COLO668 (cell line): Measurements from ENCODE around the gene PHF11.
"Not testable (repeated sequence)": the region's sequence is repeated elsewhere in the genome, so short reads cannot be mapped to it uniquely, and the experiment has no call there.

Source experiments
- DNase-seq: peaks from one replicate; lab custom pipeline; 2025; ENCODE audit not compliant: unreplicated experiment; lab: John Stamatoyannopoulos, UW

Gene PHF11

DNA sequence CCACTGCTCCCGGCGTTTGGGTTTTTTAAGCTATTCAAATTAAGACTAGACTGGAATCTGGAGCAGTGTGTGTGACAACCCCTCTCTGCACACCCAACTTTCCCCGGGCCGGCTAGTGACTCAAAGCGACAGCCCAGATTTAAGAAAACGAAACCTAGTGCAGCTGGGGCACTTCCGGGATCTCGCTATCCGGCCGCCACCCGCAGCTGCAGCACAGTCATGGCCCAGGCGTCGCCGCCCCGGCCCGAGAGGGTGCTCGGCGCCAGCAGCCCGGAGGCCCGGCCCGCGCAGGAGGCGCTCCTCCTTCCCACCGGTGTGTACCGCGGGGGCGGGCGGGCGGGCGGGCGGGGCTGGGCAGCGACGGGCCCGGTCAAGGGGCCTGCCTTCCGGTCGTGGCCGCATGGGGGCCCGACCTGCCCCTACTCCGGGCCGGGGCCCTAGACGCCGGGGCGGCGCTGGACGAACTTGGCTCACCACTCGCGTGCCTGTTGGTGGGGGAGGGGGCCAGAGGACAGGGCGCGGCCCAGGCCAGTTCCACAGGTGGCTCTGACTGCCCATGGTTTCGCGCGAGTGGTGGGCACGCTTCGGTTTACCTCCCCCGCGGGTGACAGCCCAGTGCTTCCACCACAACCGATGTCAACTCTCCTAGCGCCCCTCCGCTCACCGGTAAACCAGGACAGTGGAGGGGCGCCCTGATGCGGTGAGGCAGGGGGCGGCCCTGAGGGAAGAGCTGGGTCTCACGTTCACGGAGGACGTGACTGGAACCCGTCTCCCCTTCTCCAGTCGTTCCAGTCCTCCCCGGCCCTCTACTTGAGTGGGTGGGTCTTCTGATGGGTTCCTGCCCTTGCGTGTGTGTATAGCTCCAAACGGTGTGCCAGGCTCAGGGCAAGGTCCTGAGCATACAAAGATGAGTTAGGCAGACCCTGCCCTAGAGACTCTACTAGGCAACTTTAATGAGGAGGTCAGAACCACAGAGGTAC, at the start of gene PHF11:
PHF11 (plus strand) TSS at position 171 of the 980 bp plus-strand sequence; CDS start at position 220, 49 bp downstream.
- DNase-seq, result peak; percentile 92

DNA sequence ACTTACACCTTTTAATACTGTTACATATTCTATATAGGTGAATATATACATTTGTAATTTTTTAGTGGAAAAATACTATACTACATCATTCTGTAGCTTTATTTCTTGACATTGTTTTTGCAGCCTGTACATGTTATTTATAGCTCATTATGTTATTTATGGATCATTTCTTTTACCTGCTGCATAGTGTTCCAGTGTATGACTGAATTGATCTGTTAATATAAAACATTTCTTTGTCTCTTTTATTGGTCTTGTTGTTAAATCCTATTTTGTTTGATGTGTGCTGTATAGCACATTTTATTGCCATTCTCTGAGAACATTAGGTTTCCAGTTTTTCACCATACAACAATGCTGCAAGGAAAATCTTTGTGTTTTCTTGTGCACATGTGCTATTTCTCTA, 49.3 kb upstream of the PHF11 start:
- no peak for DNase-seq

DNA sequence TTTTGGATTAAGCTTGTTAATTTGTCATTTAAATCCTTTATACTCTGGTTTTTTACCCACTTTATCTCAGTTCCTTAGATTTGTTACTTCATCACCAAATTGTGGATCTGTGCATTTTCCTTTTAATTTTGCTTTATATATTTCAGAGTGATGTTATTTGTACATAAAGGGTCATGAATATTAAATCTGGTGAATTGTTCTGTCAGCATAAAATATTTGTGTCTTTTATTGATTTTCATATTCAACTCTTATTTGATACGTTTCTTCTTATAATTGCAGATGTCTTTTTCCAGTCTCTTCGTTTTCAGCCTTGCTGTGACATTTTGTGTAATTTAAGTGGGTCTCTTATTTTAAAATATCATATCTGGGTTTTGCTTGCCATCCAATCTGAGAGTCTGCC, 47.0 kb upstream of the PHF11 start:
- DNase-seq, result no peak

DNA sequence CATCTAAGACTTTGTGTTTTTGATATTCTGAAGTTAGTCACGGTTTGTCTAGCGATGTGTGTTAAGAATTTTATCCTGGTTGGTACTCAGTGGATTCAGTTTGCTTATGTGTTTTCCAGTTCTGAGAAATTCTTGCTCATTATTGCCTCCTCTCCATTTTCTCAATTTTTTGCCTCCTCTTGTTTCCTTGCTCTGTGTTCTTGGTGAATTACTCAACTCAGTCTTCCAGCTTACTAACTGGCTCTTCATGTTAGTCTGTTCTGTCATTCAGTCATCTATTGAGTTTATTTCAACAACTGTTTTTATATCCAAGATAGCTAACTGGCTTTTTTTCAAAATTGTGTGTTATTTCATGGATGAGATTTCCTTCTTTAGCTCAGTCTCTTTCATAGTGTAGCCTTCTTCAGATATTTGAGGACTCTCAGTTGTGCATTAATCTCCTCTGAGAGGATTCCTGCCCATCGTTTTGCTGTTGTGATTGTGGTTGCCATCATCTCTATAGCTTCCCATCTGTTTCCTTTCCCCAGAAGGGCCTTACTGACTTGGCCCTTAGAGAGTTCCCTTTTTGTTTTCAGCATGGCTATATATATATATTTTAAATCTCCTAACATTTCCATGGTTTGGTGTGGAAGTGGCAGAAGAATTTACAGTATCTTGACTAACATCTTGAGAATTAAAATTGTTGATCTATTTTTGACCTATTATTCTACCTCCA, 45.5 kb upstream of the PHF11 start:
- no peak for DNase-seq

DNA sequence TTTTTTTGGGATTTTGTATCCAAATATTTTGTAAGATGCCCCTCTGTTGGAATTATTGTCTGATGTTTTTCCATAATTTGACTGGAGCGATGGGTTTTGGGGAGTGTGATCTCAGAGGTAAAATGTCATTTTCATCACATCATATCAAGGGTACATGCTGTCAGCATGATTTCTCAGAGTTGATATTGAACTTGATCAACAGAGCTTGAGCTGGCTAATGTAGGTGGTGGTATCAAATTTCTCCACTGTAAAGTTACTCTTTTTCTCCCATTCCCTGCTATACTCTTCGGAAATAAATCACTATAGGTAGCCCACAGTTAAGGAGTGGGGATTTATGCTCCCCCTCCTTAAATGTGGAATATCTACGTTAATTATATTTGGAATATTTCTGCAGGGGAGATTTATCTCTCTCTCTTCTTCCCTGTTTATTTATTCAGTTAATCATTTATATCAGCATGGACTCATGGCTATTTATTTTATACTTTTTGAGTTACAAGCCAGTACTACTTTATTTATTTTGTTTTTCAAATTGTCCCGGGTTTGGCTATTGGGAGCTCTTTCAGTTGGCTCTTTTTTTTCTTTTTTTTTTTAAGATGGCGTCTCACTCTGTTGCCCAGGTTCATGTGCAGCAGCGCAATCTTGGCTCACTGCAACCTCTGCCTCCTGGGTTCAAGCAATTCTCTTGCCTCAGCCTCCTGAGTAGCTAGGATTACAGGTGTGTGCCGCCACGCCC, 42.9 kb upstream of the PHF11 start:
- no peak for DNase-seq

DNA sequence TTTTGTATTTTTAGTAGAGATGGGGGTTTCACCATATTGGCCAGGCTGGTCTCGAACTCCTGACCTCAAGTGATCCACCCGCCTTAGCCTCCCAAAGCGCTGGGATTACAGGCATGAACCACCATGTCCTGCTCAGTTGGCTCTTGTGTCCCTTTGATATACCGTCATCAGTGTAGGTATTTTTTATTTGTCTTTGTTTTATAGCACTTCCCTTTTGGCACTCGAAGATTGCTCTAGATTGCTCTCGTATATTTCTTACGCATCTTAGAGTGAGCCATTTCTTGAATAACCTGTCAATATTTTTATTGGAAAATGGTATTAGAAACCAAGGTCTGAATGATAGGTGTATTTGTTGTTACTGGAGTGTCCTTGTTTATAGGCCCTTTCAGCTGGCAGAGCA, 42.3 kb upstream of the PHF11 start:
- DNase-seq, result no peak

DNA sequence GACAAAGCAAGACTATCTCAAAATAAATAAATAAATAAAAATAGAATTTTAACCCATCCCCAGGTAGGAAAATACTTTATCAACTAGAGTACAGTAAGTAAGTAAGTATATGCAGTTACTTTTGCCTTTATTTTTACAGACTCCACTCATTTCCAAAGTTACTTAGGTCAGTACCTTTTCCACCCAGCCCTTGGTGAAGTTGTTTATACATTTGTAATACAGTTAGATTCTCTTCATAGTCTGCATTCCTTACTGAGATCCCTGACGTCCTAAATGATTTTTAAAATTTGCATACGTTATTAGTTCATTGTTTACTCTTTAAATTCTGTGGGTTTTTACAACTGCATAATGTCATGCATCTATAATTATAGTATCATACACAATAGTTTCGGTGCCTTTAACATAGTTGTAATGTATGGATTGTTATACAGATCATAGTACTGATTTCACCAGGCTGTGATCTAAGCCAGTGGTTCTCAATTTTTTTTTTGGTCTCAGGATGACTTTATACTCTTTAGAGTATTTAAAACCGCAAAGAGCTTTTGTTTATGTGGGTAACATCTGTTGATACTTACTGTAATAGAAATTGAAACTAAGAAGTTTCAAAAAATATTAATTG, 41.3 kb upstream of the PHF11 start:
- DNase-seq, result no peak

DNA sequence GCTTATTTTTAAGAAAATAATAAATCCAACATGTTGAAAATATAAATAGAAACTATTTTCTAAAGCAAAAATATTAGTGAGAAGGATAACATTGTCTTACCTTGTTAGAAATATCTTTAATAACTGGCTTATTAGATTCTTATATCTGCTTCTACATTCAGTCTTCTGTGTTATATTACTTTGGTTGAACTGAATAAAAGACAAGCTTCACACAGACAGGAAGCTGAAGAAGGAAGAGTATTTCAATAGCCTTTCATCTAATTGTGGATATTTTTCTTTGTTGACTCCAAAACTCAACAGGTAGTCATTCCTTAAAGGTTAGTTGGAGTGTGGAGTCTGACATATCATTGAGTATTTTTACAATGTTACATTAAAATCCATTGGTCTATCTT, 40.8 kb upstream of the PHF11 start:
- no peak for DNase-seq

DNA sequence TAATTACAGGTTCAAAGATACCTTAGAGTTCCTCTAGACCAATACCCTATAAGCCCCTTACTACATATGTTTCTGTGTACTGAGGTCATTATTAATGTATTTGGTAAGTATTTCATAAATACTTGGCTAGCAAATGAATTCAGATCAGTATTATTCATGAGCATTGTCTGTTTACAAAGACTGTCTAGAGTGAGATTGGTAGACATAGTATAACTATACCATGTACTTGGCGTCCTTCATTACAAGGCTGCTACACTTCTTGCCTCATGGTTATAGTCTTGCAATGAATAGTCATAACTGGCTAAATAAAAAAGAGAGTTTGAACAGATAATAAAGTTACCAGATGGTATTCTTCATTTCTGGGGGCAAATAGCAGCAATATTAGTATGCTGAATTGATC, 39.6 kb upstream of the PHF11 start:
- DNase-seq, result no peak

DNA sequence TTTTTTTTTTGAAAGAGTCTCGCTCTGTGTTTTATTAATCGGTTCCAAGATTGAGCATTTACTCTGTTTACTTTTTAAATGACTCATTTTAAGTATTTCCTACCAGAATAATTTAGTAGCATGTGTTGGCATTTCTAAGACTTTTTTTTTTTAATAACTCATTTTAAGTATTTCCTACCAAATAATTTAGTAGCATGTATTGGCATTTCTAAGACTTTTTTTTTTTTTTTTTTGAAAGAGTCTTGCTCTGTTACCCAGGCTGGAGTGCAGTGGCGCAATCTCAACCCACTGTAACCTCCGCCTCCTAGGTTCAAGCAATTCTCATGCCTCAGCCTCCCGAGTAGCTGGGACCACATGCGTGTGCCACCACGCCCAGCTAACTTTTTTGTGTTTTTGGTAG, 38.5 kb upstream of the PHF11 start:
- no peak for DNase-seq

DNA sequence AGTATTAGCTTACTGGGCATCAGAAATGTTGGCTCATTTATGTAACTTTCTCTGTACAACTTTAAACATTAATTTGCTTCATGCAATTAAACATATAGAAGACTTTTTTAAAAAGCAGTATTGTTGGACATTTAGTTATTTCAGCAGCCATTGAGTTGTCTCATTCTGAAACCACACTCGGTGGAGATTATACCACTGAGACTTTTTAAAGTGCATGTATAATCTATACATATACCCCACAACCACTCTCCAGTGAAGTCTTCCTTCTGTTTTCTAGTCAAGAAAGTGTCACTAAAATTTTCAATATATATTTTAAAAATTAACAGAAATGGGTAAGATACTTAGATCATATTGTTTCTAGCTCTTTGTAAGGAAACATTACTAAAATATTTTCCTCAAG, 36.2 kb upstream of the PHF11 start:
- no peak for DNase-seq

DNA sequence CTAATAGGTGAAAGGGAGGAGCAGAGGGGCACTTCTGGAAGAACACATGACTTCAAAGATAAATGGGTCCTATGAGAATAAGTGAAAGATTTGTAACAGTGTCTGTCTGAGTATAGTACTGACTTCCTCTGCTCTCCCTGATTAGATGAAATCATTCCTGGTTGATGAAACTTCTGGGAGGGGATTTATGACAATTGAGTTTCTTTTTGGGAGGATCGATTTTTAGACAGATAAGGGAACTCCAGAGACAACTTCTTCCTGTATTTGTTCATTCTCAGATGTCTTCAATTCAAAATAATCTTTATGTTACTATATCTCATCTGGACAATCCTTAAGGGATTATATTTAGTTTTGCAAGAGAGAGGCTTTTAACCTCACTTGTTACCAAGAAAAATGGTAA, 31.7 kb upstream of the PHF11 start:
- no peak for DNase-seq

DNA sequence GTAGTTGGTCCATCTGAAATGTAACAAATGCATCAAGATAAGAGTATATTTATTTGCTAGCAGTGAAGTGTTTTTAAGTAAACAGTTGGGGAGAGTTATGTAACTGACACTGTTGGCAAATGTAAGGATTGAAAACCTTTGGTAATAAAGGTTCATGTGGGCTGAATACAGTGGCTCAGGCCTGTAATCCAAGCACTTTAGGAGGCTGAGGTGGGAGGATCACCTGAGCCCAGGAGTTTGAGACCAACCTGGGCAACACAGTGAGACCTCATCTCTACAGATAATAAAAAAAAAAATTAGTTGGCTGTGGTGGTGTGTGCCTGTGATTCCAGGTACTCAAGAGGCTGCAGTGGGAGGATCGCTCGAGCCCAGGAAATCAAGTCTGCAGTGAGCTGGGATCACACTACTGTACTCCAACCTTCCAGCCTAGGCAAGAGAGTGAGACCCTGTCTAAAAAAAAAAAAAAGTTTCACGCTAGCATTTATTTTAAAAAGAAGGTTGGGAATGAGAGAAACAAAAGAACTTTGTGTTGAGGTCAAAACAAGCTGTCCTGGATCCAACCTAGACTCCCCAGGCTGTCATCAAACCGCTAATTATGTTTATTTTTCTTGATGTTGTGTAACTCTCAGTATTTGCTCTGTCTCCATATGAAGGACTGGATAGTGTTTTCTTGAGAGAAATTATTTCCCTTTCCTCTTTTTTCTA, 31.0 kb upstream of the PHF11 start:
- no peak for DNase-seq

DNA sequence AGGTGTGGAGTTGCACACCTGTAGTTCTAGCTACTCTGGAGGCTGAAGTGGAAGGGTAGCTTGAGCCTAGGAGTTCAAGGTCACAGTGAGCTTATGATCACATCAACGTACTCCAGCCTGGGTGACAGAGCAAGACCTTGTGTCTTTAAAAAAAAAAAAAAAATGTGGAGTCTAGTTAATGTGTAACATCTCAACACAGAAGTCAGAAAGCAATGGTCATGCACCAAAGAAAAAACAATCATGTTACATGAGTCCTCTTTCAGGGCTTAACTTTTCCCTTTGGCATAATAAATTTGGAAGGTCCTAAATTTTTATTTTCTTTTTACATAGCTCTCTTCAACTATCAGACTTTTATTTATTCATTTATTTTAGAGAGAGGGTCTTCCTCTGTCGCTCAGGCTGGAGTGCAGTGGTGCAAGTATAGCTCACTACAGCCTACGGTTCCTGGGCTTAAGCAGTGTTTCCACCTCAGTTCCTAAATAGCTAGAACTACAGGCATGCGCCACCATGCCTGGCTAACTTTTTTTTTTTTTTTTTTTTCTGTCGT, 29.4 kb upstream of the PHF11 start:
- DNase-seq, result no peak

DNA sequence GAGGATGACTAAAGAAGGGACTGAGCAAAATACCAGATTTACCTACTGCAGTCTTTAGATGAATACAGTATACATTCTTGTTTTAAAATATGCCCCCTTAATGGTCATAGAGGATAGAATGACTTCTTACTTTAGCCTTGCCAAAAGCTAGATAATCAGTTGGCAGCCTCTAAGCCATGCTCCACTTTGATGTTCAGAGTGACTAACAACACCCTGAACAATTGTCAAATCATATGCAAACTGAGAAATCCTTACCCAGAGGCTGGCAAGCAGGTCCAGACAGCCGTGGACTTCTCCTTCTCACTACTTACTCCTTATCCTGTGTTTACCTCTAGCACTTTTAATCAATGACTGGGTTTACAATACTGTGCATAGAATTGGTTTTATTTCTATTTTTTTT, 23.6 kb upstream of the PHF11 start:
- DNase-seq, result no peak

DNA sequence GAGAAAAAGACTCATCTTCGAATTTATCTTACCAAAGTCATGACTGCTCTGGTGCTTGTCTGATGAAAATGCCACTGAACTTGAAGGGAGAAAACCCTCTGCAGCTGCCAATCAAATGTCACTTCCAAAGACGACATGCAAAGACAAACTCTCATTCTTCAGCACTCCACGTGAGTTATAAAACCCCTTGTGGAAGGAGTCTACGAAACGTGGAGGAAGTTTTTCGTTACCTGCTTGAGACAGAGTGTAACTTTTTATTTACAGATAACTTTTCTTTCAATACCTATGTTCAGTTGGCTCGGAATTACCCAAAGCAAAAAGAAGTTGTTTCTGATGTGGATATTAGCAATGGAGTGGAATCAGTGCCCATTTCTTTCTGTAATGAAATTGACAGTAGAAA, 19.2 kb upstream of the PHF11 start:
- no peak for DNase-seq

DNA sequence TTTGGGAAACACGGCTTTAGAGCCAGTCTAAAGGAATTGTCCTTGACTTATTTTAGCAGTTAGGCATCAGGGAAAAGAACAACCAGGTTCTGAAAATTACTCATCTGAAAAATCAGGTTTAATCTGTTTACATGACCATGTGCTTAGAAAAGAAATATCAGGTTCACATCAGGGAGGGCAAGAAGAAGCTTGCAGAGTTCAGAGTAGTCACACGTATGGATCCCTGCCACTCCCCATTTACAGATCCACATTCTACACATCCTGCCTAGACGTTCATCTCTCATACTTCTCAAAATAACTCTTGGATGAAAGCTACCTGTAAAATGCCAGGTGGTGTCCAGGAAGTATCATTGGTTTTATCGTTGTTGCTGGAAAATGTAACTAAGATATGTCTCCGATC, 14.0 kb upstream of the PHF11 start:
- DNase-seq, result no peak

DNA sequence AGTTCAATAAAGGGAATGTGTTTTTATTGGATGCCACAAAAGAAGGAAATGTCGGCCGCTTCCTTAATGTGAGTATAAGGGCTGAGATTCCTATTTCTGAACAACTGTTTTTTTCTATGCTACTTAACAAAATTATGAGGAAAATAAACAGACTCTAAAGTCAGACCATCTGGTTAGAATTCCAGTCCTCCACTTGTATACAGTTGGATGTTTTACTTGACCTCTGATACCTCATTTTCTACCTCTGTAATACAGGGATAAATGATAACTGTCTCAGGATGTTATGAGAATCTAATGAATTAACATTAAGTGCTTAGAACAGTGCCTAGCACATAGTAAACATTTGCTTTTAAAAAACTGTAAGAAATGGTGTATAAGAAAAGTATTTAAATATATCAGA, 7.2 kb upstream of the PHF11 start:
- DNase-seq, result no peak

DNA sequence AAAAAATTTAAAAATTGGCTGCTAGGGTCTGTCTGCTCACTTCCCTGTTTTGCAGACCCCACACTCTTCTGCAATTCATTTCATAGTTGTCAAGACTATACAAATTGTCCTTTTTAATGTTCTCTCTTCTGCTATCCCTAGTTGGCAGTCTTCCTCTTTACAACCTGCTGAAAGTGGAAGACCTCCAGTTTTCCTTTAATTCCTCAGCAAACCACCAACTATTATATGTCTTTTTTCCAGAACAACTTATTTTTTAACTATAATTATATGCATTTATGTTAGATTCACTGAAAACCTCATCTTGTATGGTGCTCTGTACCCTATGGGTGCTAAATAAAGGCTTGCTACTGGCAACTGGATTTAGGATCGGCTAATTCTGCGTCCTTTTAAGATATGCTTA, 1.1 kb upstream of the PHF11 start:
- DNase-seq, result no peak

DNA sequence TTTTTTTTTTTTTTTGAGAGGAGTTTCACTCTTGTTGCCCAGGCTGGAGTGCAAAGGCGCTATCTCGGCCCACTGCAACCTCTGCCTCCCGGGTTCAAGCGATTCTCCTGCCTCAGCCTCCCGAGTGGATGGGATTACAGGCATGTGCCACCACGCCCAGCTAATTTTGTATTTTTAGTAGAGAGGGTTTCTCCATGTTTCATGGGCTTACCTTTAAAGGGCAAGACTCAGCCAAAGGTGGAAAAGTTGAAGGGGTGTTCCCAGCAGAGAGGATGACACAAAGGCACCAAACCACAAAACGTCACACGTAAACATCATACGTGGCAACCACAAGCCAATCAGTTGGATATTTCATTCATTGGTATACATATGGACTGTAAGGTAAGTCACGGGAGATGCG, 1.1 kb downstream of the PHF11 start:
- DNase-seq, result not testable (repeated sequence)
